Testis (tissue), 3 donors: ENCODE data around the gene GALNT17. TPM values are rescaled to one million over a fixed set of nuclear protein-coding genes. Genes with fewer than 3 reads are reported as not detected.

ENCODE experiments used
- DNase-seq: peaks from one replicate; pipeline ENCODE4 v3.0.0-alpha.2; 2019
- H3K27ac ChIP-seq, 2 donors: fragments of 200-600 bp; sonication (generic); one replicate each; pipeline ENCODE4 v1.5.1; 2019
- H3K27me3 ChIP-seq: fragments of 200-600 bp; sonication (generic); one replicate; pipeline ENCODE4 v1.5.1; 2019
- H3K36me3 ChIP-seq: fragments of 200-600 bp; sonication (generic); one replicate; pipeline ENCODE4 v1.5.1; 2017; ENCODE audit warnings: low read depth; ENCODE audit errors: missing control alignments
- H3K4me1 ChIP-seq: fragments of 200-600 bp; sonication (generic); one replicate; pipeline ENCODE4 v1.5.1; 2019
- H3K4me3 ChIP-seq, 2 donors: fragments of 200-600 bp; sonication (generic); one replicate each; pipeline ENCODE4 v1.5.1; 2017 to 2019
- H3K9me3 ChIP-seq: fragments of 200-600 bp; sonication (generic); one replicate; pipeline ENCODE4 v1.5.1; 2017
- CTCF ChIP-seq, 3 experiments: fragments of 450-650 bp in 2 of 3; fragments of 200-600 bp in 1 of 3; sonication (generic) in 1 of 3; IDR thresholded peaks; one replicate each; pipeline ENCODE4 v1.5.1; 2016 to 2019; ENCODE audit warnings: antibody characterized with exemption in 3 of 3, mild to moderate bottlenecking in 2 of 3, moderate library complexity in 1 of 3
- POLR2A ChIP-seq: fragments of 450-650 bp; IDR thresholded peaks from one replicate; pipeline ENCODE4 v1.6.1; 2017; ENCODE audit warnings: antibody characterized with exemption, mild to moderate bottlenecking, moderate library complexity
- WGBS, 2 donors: methylation state at CpG; one replicate each; pipeline ENCODE4 v1.1.5; 2018; 5-methylcytosine and 5-hydroxymethylcytosine counted together
- intact Hi-C: fragments of 100-400 bp; cut with DNase I; formaldehyde crosslinking; loops from one replicate; pipeline ENCODE4 v1.15.1; 2023; ENCODE audit warnings: low total_unique reads
- polyA plus RNA-seq: library from polyadenylated mRNA; stranded (reverse); fragments of 350-450 nt; fragmentation: Illumina TruSeq; extraction: RNeasy Lipid Tissue Mini Kit (QIAGEN cat#74804); gene quantifications from one replicate; pipeline ENCODE4 v1.2.3, GENCODE V29; 2014; ENCODE audit warnings: low read depth, low replicate concordance; ENCODE audit not compliant: insufficient read depth
- total RNA-seq, 2 donors: library from RNA; depleted of rRNA; stranded (reverse); fragments of >200 nt; gene quantifications; one replicate each; pipeline ENCODE4 v1.2.3, GENCODE V29; 2016

Gene GALNT17
- total and polyA plus RNA-seq, 3 donors from 2014 or later, result 10.9 to 39.1 (median 29.4) TPM

GRCh38 chr7:71511361-71511807, 379.4 kb downstream of the GALNT17 start:
- WGBS, 2 donors, result 87 to 93% methylated on average over 3 of the region's 3 CpGs
- DNase-seq, result no peak
- H3K4me3 ChIP-seq, result no peak overlapping the region
- intact Hi-C loops, result no loop called here
- no peak for TF ChIP-seq CTCF (IDR thresholded peaks at IDR 0.05)
- TF ChIP-seq POLR2A, result no peak
- H3K9me3 ChIP-seq, result no peaks in the 10 kb centered on the region
- H3K36me3 ChIP-seq, result no peaks in the 10 kb centered on the region
- no peak overlapping the region for H3K27ac ChIP-seq
- no peaks in the 10 kb centered on the region for H3K27me3 ChIP-seq
- no peaks in the 10 kb centered on the region for H3K4me1 ChIP-seq

GRCh38 chr7:71517940-71518699, 386.2 kb downstream of the GALNT17 start:
- Histone ChIP-seq H3K27ac (no peak overlapping the region), H3K36me3 (no peaks in the 10 kb centered on the region), H3K4me1 (no peaks in the 10 kb centered on the region), H3K27me3 (no peaks in the 10 kb centered on the region), H3K9me3 (no peaks in the 10 kb centered on the region), H3K4me3 (no peak overlapping the region)
- DNase-seq, result no peak
- TF ChIP-seq CTCF (IDR thresholded peaks at IDR 0.05), result no peak
- no peak for TF ChIP-seq POLR2A
- intact Hi-C loops, result no loop called here
- WGBS, 2 donors, result 86 to 87% methylated on average over 7 of the region's 7 CpGs

GRCh38 chr7:71518880-71519279, 386.9 kb downstream of the GALNT17 start:
- intact Hi-C loops, result no loop called here
- no peak for TF ChIP-seq CTCF (IDR thresholded peaks at IDR 0.05)
- no peak for TF ChIP-seq POLR2A
- Histone ChIP-seq H3K27me3 (no peaks in the 10 kb centered on the region), H3K36me3 (no peaks in the 10 kb centered on the region), H3K4me1 (no peaks in the 10 kb centered on the region), H3K4me3 (no peak overlapping the region), H3K9me3 (no peaks in the 10 kb centered on the region), H3K27ac (no peak overlapping the region)
- WGBS, 2 donors, result 86 to 87% methylated on average over 2 of the region's 2 CpGs
- DNase-seq, result no peak

GRCh38 chr7:71521506-71521905, 389.6 kb downstream of the GALNT17 start:
- no peak for DNase-seq
- no peaks in the 10 kb centered on the region for H3K27me3 ChIP-seq
- intact Hi-C loops, result no loop called here
- TF ChIP-seq POLR2A, result no peak
- H3K27ac ChIP-seq, result no peak overlapping the region
- 48% methylated on average over 5 of the region's 5 CpGs for WGBS, 2 donors
- H3K4me3 ChIP-seq, result no peak overlapping the region
- no peaks in the 10 kb centered on the region for H3K9me3 ChIP-seq
- no peaks in the 10 kb centered on the region for H3K4me1 ChIP-seq
- no peaks in the 10 kb centered on the region for H3K36me3 ChIP-seq

- 95 to 98% methylated on average over 7 of the region's 7 CpGs for WGBS, 2 donors
- no peaks in the 10 kb centered on the region for H3K27me3 ChIP-seq
- H3K27ac ChIP-seq, result no peak overlapping the region
- intact Hi-C loops, result no loop called here
- H3K9me3 ChIP-seq, result no peaks in the 10 kb centered on the region
- no peak overlapping the region for H3K4me3 ChIP-seq
- TF ChIP-seq CTCF (IDR thresholded peaks at IDR 0.05), result no peak
- TF ChIP-seq POLR2A, result no peak
- H3K4me1 ChIP-seq, result no peaks in the 10 kb centered on the region
- H3K36me3 ChIP-seq, result no peaks in the 10 kb centered on the region
- no peak for DNase-seq
Observed at GRCh38 chr7:71526106-71526505, 394.2 kb downstream of the GALNT17 start.
